Measurements from ENCODE around the gene LRPAP1.
"Not testable (repeated sequence)": the region's sequence is repeated elsewhere in the genome, so short reads cannot be mapped to it uniquely, and the experiment has no call there.

The LRPAP1 gene

GRCh38 chr4:3559381-3560290, 27.4 kb upstream of the LRPAP1 start:
- DNase-seq: not testable (repeated sequence)

DNA sequence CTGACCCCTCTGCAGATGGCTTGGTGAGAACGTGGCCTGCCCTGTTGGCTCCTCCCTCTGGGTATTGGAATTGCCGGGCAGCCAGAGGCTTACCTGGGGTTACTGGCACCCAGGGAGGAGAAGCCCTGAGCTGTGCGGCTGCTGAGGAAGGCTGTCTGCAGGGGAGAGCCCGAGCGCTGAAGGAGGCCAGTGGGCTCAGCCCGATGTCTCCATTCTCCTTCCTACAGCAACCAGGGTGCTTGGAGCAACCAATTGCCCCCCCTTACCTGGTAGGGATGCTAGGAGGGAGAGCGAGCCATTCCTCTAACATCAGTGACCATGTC, 26.3 kb upstream of the LRPAP1 start:
- DNase-seq: not testable (repeated sequence)

DNA sequence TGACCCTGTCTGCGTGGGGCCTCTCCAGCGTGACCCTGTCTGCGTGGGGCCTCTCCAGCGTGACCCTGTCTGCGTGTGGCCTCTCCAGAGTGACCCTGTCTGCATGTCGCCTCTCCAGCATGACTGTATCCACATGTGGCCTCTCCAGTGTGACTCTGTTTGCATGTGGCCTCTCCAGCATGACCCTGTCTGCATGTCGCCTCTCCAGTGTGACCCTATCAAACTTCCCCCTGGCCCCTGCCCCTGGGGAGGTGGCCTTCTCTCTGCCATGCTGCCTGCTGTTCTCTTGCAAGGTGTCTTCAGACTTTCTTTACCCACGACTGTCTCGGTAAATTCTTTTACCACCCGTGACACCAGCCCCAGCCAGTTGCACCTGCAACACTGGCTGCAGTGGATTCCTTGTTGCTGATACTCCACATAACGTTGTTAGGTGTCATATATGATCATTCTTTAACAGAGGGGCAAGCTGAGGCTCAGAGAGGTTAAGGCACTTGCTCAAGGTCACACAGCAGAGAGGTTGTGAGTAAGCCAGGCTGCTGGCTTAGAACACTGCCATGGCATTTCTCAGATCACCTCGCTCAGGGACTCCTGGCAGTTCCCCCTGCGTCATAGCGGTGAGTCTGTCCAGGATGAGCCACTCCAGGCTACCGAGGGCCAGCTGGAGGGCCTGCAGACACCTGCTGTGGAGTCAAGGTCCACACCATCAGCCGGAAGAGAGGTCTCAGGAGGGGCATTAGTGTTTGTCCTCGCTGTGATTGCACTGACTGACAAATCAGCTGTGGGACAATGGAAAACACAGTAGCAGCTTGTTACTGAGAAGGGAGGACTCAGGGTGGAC, 25.7 kb upstream of the LRPAP1 start:
- not testable (repeated sequence) for DNase-seq

GRCh38 chr4:3557088-3557492, 24.9 kb upstream of the LRPAP1 start:
- DNase-seq: peak; percentile 97

GRCh38 chr4:3556244-3556867, 24.1 kb upstream of the LRPAP1 start:
- peak; percentile 52 for DNase-seq

GRCh38 chr4:3555459-3556070, 23.3 kb upstream of the LRPAP1 start:
- DNase-seq: not testable (repeated sequence)

DNA sequence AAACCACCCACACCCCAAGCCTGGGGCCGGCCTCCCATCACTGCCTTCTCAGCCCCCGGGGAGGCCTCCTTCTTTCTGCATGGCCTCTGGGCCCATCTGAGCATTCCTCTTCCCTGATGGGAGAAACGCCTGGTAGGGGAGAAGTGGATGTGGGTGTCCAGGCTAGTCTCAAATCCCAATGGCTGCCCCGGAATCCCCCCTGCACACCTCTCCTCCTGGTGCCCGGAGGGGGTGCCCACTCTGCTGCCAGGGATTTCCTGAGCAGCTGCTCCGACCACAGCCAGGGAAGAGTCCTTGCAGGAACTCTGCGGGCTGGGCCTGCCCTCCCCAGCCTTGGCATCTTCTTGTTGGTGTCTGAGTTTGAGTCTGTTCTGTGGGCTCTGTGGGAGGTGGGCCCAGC, 19.1 kb upstream of the LRPAP1 start:
- DNase-seq: not testable (repeated sequence)

GRCh38 chr4:3550792-3551325, 18.6 kb upstream of the LRPAP1 start:
- DNase-seq: not testable (repeated sequence)

DNA sequence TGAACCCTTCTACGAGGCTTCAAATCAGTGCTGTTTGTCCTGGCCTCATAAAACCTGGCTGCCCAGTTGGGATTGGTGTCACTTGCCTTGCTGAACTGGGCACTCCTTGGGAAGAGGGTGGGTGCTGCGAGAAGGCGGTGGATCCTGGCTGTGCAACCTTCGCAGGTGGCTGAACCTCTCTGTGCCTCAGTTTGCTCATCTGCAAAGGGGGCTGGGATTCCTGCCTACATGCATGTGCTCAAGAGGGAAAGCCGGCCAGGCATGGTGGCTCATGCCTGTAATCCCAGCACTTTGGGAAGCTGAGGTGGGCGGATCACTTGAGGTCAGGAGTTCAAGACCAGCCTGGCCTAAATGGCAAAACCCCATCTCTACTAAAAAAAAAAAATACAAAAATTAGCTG, 17.8 kb upstream of the LRPAP1 start:
- not testable (repeated sequence) for DNase-seq

- not testable (repeated sequence) for DNase-seq
Measured at GRCh38 chr4:3549694-3550001, 17.4 kb upstream of the LRPAP1 start.

DNA sequence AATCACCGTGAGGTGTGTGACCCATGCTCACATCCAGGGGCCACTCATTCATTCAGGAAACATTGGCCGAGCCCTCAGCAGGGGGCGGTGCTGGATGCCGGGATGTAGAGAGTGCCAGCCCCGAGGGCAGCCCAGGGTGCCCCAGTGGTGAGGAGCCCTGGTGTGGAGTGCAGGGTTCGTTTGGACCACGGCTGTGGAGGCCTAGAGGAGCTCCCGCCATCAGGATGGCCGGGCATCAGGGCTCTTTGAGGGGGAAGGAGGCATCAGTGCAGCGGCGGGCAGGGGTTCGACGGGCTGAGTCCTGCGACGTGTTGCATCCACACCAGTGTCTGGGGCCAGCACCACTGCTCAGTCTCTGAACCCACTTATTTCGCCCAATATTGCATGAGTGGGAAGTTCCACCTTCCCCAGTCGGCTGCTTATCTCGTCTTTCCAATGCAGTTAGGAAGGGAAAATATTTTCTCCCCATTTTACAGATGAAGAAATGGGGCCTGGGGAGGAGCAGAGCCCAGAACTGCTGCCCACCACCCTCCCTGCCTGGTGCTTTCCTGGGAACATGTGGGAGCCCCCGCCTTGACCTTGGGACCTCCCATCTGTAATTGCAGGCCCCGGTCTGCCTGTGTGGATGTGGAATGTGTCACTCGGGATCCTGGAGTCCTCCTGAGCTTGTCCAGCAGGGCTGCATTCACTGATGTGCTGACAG, 16.9 kb upstream of the LRPAP1 start:
- not testable (repeated sequence) for DNase-seq

- not testable (repeated sequence) for DNase-seq
Measured at GRCh38 chr4:3546721-3547120, 14.5 kb upstream of the LRPAP1 start.

GRCh38 chr4:3545351-3545750, 13.1 kb upstream of the LRPAP1 start:
- DNase-seq: not testable (repeated sequence)

GRCh38 chr4:3544259-3545025, 12.2 kb upstream of the LRPAP1 start:
- DNase-seq: not testable (repeated sequence)

GRCh38 chr4:3543415-3543814, 11.2 kb upstream of the LRPAP1 start:
- DNase-seq: not testable (repeated sequence)

DNA sequence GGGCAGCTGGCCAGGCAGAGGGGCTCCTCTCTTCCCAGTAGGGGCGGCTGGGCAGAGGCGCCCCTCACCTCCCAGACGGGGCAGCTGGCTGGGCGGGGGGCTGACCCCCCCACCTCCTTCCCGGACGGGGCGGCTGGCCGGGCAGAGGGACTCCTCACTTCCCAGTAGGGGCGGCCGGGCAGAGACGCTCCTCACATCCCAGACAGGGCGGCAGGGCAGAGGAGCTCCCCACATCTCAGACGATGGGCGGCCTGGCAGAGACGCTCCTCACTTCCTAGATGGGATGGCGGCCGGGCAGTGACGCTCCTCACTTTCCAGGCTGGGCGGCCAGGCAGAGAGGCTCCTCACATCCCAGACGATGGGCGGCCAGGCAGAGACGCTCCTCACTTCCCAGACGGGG, 6.7 kb upstream of the LRPAP1 start:
- DNase-seq: not testable (repeated sequence)

DNA sequence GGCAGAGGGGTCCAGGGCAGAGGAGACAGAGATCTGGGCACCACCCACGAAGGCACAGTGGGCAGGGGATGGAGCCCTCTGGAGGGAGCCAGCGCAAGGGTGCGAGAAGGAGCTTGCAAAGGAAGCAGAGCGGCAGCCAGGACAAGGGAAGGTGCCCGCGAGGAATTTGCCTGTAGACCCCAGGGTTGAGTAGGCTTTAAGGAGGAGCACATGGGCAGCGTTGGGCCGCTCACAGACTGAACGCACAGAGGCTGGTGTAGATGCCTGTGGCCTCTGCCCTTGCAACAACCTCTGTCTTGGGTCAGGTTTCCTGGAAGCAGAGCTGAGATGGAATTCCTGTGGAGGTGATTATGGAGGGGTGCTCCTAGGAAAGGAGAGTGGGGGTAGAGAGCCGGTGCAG, 3.6 kb upstream of the LRPAP1 start:
- not testable (repeated sequence) for DNase-seq

- DNase-seq: no peak
Measured at GRCh38 chr4:3533423-3533820, 1.2 kb upstream of the LRPAP1 start.

- DNase-seq: no peak
Measured at GRCh38 chr4:3532751-3533422, 665 bp upstream of the LRPAP1 start.

GRCh38 chr4:3531318-3531878, 824 bp downstream of the LRPAP1 start:
- no peak for DNase-seq

Measured in GF-D8 (cell line).